ENCODE data around the gene KIF21B.

KIF21B gene

GRCh38 chr1:201042779-201043461, 19.4 kb upstream of the KIF21B start:
- DNase-seq (ENCODE audit: low read depth in 2 of 2): peak; percentile 41 to 49

- no peak for DNase-seq (ENCODE audit: low read depth in 2 of 2)
These were observed 17.5 kb upstream of the KIF21B start for GRCh38 chr1:201041011-201041410.

GRCh38 chr1:201039876-201040275, 16.4 kb upstream of the KIF21B start:
- DNase-seq (ENCODE audit: low read depth in 2 of 2): no peak

GRCh38 chr1:201039418-201039817, 15.9 kb upstream of the KIF21B start:
- DNase-seq (ENCODE audit: low read depth in 2 of 2): no peak

GRCh38 chr1:201038186-201038876, 14.8 kb upstream of the KIF21B start:
- no peak for DNase-seq (ENCODE audit: low read depth in 2 of 2)

- no peak for DNase-seq (ENCODE audit: low read depth in 2 of 2)
These were observed 12.8 kb upstream of the KIF21B start for GRCh38 chr1:201036188-201036842.

GRCh38 chr1:201034671-201035070, 11.2 kb upstream of the KIF21B start:
- DNase-seq (ENCODE audit: low read depth in 2 of 2): no peak

- DNase-seq (ENCODE audit: low read depth in 2 of 2): no peak
These were observed 8.9 kb upstream of the KIF21B start for GRCh38 chr1:201032408-201032807.

- DNase-seq (ENCODE audit: low read depth in 2 of 2): no peak
These were observed 5.0 kb upstream of the KIF21B start for GRCh38 chr1:201028461-201028889.

GRCh38 chr1:201026836-201027235, 3.3 kb upstream of the KIF21B start:
- no peak for DNase-seq (ENCODE audit: low read depth in 2 of 2)

- no peak for DNase-seq (ENCODE audit: low read depth in 2 of 2)
These were observed 2.7 kb upstream of the KIF21B start for GRCh38 chr1:201026234-201026633.

GRCh38 chr1:201025571-201026002, 2.1 kb upstream of the KIF21B start:
- no peak for DNase-seq (ENCODE audit: low read depth in 2 of 2)

- no peak for DNase-seq (ENCODE audit: low read depth in 2 of 2)
These were observed 1.1 kb upstream of the KIF21B start for GRCh38 chr1:201024625-201024998.

- no peak for DNase-seq (ENCODE audit: low read depth in 2 of 2)
These were observed 558 bp upstream of the KIF21B start for GRCh38 chr1:201023920-201024624.

- DNase-seq (ENCODE audit: low read depth in 2 of 2): no peak
These were observed 546 bp downstream of the KIF21B start for GRCh38 chr1:201022820-201023516.

GRCh38 chr1:201022493-201022819, 1.1 kb downstream of the KIF21B start:
- no peak for DNase-seq (ENCODE audit: low read depth in 2 of 2)

GRCh38 chr1:201021630-201022492, 1.7 kb downstream of the KIF21B start:
- no peak for DNase-seq (ENCODE audit: low read depth in 2 of 2)

- no peak for DNase-seq (ENCODE audit: low read depth in 2 of 2)
These were observed 2.5 kb downstream of the KIF21B start for GRCh38 chr1:201020721-201021629.

GRCh38 chr1:201020040-201020591, 3.4 kb downstream of the KIF21B start:
- no peak for DNase-seq (ENCODE audit: low read depth in 2 of 2)
